ENCODE data around the gene FAM217A.

FAM217A gene

DNA sequence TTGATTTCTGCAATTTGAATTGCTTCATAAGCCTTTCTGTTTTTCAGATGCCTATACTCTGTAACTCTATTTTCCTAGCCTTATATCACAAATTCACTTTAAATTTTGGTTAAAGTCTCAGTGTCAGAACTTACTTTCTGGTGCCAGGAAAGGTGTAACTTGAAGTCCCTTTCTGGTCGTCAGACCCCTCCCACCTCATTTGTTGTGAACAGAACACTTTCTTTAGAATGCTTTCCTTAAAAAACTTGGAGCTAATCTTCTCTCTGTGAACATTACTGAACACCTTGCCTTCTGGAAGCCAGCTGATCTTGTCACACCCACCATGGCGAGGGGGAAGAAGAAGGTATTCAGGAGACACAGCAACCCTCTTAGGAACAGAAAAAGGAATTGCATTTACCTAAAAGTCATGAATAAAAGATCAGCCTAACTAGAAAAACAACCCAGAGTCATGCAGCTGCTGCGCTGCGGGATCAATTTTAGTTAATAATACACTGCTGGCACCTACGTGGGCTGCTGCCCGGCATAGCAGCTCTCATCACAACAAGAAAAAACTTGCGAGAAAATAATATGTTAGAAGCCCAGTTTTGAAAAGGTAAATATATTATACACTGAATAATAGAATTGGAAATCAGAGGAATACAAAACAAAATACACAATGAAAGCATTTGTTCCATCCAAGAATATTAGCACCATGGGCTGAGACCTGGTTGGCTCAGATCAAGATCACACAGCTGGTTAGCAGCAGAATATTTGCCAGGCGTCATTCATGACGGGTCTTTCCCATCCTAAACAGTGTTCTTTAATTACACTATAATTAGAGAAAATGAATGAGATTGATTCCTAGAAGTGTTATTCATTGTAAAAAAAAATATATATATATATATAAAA lies 5.8 kb upstream of the FAM217A start:
- no peak for DNase-seq

DNA sequence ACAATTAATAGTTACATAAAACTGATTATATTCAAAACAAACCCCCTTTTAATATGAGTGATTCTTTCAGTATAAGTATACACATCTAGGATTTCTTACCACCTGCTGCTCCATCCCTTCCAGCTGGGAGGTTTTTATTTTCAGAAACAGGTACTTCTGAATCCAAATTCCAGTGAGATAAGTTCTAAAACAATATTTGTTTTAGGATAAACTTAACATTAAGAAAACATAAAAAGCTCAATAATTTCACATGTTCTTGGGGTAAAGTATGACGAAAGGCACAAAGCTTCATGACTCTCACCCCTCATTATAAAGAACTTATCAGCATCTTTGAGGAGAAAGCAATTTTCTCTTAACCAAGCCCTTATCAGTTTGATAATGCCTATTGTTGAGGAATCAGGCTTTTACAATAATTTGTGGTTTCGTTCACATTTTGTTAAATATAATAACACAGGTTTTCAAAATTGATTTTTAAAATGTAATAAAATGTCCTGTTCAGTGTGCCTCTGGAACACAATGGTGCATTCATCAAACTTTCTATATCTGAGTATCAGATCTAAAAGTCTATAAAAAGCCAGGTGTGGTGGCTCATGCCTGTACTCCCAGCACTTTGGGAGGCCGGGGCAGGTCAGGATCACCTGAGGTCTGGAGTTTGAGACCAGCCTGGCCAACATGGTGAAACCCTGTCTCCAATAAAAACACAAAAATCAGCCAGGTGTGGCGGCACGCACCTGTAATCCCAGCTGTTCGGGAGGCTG lies 4.3 kb downstream of the FAM217A start:
- DNase-seq: no peak

DNA sequence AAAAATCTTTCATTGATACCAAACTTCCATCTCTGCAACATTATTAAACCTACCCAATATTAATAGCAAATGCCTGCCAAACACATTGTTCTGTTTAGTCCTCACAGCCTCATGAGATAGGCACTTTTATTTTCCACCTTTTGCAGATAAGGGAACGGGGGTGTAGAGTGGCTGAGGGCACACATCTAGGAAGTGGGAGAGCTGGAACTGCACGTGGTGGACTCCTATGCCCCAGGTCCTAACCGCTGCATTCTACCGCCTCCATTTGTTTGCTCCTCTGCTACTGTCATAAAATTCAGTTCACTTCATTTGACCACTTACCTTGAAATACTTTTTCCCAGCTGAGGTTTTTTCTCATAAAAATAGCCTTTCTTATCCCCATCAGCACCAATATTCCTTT lies 7.6 kb downstream of the FAM217A start:
- no peak for DNase-seq

DNA sequence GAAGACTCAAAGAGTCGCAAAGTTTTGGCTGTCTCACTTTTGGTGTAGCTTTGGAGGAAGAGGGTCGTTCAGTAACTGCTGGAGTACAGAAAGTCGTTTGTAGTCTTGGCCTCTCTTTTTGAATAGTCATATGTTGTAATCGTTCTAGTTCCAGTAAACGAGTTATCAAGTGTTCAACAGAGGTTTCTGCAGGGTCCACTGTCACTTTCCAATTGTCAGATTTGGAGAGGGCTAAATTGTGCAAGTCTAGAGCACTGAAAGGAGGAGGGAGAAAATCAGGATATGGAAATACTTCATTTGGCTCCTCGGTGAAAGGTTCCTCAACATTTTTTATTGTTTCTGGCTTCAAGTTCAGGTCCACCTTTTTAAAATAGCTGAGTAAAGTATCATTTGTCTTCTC lies 9.7 kb downstream of the FAM217A start:
- DNase-seq: no peak

DNA sequence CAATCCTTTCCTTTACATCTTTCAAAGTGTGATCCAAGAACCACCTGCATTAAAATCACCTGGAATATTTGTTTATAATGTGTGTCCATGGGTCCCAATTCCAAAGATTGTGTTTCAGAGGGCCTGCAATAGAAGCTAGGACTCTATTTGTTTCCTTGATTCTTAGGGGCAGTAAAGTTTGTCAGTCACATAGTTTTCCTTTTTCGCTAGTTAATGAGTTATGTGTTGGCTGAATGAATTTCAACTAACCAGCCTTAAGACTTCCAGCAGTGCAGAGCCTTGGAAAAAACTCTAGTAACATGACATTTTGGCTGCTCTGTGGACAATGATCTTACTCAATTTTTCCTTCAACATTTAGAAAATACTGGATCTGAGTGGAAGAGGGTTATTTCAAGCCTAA lies 11.3 kb downstream of the FAM217A start:
- no peak for DNase-seq

DNA sequence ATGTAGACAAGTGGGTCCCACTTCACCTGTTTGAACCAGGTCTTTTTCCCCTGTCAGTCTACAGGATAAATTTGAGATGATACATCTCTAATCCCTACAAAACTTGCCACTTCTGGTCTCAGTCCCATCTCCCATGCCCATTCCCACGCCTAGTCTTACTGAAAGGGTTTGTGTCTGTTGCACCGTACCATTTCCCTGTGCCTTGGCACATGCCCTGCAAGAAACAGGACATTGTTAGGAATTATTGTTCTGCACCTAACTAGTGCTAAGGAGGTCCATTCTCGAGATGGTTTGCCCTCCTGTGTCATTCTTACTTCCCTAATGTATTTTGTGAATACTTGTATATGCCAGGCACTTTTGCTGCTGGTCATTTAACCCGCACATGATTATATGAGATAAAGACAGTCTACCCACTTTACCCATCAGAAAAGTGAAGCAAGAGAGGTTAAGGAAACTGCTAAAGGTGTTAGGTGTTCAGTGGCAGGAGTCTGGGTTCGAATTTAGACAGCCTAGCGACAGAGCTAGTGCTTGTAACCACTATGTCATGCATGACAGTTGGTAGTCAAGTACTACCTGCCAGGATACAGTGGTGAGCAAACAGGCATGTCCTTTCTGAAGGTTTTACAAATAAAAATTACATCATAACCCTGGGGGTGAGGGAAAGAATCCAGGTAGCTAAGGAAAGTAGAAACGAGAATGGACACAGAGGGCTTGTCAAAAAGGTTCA lies 12.7 kb downstream of the FAM217A start:
- DNase-seq: no peak

DNA sequence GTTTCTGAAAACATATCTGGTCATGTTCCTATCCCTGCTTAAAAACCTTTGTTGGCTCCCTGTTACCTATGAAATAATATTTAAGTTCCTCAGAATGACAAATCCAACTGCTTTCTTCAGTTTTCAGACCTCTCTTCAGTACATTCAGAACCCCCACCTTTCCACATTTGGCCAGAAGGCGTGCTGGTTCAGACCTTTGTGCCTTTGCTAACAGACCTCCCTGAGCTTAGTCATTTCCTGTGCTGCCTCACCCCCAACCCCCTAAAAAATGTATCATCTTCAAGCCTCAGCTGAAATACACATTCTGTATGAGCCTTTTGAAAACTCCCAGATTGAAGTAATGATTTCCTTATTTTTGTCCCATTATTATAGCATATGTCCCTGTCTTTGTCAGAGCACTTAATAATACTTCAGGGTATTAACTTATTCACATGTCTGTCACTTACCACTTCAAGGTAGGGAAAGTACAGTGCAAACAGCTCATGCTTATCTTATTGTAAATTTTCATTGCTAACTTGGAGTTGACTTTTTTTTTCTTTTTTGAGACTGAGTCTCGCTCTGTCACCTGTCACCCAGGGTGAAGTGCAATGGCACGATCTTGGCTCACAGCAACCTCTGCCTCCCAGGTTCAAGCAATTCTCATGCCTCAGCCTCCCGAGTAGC lies 19.7 kb downstream of the FAM217A start:
- DNase-seq: no peak

DNA sequence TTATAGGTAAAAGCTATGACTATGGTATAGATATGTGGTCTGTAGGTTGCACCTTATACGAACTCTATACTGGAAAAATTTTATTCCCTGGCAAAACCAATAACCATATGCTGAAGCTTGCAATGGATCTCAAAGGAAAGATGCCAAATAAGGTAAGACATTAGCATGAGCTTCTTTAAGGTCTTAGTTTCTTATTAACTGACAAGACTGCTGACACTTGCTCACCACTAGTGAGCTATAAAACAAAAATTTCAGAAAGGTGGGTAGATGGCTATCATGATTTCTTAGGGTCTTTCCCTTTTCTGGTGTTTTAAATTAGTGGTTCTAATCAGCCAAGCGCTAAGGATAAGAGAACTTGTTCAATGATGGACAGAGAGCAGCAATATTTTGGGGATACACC lies 21.9 kb downstream of the FAM217A start:
- no peak for DNase-seq

DNA sequence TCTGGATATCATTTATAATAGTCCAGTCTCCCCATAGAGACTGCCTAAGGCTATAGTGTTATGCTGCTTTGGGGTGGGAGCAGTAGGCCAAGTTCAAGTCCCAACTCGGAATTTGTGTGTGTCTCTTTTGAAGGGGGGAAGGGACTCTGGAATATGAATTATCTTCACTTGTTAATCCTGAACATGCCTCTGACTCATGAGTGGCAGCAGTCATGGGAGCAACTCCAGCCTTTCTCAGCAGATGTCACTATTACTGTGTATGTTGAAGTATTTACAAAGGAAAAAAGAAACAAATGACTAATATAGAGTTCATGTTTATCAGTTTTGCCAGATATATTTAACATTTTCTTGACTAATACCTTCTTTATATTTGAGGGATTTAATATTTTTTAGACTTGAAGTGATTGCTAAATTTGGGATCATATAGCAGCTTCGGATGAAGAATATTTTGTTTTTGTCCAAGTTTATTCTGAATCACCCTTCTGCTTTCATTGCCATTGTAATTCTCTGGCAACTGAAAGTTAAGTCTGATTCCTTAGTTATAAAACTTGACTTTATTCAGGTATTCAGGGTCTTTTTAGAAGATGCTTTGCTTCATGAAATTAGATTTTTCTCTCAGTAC lies 23.4 kb downstream of the FAM217A start:
- DNase-seq: peak; percentile 26

DNA sequence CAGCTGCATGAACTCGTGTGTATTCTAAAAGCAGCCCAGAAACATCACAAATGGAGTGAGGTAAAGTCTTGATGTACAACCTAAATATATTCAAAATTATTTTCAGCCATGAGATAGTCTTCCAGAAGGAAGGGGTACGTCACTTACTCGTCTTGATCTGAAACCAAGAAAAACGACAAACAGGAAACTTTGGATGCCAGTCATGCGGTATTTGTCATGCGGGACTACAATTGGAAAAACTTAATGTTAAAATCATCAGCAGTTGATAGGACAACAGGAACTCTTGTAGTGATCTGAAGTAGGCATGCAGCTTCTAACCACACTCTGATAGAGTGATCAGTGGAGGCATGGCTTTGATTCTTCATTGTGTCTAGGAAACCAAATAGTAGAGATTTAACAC lies 29.7 kb downstream of the FAM217A start:
- DNase-seq: no peak

DNA sequence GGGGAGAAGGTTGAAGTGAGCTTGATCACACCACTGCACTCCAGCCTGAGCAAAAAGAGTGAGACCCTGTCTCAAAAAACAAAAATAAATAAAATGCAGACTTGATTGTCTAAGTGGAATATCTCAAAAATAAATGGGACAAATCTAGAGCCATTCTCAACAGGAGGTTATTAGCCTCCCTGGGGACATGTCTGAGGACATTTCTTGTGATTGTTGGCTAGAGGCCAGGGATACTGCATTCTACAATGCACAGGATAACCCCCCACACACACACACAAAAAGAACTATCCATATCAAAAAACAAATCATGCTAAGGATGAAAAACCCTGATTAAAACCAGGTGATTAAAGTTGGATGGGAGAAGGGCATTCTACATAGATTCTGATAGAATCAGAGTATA lies 37.5 kb downstream of the FAM217A start:
- DNase-seq: no peak

DNA sequence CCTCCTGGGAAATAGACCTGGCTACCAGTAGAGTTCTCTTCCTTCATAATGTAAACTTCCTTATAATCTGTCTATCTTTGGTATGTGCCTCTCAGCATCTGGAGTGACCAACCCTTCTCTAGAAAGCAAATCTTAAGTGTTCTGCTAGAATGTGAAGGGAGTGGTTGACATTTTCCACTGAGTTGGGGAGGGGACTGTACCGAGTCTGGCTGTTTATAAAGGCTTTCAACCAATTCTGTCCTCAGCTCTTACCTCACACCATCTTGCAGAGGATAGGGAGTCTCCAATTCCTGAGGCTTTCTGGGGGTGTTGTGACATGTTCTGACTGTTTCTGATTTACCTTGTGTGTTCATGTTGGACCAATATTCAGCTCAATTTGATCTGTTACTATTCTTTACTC lies 39.6 kb downstream of the FAM217A start:
- no peak for DNase-seq

DNA sequence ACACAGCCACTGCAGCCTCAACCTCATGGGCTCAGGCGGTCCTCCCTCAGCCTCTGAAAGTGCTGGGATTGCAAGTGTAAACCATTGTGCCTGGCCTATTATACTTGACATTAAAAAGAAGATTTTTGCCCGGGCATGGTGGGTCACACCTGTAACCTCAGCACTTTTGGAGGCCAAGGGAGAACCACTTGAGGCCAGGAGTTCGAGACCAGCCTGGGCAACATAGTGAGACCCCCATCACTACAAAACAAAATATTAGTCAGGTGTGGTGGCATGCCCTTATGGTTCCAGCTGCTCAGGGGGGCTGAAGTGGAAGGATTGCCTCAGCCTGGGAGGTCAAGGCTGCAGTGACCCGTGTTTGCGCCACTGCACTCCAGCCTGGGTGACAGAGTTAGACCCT lies 42.4 kb downstream of the FAM217A start:
- no peak for DNase-seq

DNA sequence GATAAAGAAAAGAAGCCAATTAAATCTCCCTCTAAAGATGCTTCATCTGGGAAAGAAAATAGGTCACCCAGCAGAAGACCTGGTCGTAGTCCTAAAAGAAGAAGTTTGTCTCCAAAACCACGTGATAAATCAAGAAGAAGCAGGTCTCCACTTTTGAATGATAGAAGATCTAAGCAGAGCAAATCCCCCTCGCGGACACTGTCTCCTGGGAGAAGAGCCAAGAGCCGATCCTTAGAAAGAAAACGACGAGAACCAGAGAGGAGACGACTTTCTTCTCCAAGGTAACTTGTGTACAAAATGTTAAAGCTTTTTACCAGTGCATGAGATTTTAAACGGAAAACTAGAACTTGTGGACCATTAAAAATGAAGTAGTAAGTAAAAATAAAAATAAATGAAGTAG lies 46.5 kb downstream of the FAM217A start:
- no peak for DNase-seq

DNA sequence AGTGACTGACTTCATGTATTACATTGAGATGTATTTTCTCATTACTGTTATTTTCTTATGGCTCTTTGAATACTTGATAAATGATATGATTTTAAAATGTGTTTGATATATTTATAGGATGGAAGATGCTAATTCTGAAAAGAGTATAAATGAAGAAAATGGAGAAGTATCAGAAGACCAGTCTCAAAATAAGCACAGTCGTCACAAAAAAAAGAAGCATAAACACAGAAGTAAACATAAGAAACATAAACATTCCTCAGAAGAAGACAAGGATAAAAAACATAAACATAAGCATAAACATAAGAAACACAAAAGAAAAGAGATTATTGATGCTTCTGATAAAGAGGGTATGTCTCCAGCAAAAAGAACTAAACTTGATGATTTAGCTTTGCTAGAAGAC lies 47.5 kb downstream of the FAM217A start:
- DNase-seq: no peak

DNA sequence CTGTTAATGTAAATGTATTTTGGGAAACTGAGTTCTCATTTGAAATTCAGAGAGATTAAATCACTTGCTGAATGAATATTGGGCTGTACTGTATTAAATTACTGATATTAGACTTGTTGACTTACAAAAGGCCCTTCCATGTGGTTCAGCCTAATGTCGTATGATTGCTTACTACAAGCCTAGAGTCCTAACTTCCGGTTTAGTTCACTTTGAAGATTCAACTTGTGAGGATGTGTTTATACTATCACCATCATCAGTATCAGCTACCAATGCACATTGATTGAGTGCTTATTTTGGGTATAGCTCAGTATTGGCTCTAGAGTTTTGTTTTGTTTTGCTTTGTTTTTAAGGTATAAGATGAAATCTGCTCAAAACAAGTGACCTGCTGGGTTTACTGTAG lies 48.3 kb downstream of the FAM217A start:
- DNase-seq: no peak

DNA sequence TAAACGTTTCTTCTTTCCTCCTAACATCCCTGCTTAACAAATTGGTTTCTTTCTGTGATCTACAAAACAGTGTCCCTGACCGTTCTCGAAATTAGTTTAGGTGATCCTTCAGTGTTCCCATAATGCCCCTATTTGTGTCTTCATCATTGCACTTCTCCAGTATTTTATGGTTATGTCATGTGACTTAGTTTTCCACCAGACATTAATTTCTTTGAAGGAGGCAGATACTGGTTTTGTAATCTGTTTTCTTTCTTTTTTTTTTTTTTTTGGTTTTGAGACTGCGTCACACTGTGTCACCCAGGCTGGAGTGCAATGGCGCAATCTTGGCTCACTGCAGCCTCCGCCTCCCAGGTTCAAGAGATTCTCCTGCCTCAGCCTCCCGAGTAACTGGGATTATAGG lies 49.2 kb downstream of the FAM217A start:
- DNase-seq: no peak

DNA sequence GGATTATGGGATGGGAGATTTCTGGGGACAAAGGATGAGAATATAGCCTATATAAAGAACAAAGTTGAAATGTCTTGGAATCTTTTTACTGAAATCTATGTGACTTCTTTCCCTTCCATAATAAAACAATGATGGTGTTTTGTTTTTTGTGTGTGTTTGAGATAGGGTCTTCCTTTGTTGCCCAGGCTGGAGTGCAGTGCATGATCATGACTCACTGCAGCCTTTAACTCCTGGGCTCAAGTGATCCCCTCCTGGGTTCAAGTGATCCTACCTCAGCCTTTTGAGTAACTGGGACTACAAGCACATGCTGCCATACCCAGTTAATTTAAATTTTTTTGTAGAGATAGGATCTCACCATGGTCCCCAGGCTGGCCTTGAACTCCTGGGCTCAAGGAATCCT lies 50.9 kb downstream of the FAM217A start:
- no peak for DNase-seq

DNA sequence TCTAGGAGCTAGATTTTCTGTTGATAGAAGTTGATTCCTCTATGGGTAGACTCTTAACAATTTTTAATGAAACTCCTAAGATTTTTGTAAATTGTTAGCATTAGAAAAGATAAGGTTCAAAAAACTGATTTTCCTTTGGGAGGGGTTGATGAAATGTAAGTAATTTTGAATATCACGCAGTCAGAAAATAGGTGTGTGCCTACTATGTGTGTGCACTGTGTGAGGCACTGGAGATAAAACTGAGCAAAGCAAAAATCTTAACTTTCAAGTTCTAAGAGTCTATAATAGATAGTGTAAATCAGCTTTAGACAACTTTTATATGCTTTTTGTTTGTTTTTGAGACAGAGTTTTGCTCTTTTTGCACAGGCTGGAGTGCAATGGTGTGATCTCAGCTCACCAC lies 53.3 kb downstream of the FAM217A start:
- no peak for DNase-seq

DNA sequence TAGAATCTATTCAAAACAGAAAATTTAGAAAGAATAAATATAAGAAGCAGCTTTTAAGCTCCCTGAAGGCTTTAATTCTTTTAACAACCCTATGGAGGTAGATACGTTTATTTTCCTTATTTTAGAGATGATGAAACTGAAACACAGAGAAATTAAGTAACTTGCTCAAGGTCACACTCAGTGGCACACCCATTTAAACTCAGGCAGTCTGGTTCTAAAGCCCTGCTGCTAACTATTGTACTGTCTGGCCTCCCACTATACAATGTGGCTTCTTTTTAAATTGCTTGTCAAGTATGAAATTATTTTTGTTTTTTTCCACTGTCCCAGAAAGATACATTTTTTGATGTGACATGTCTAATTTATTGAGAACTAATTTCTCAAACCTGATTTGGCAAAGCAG lies 55.7 kb downstream of the FAM217A start:
- peak; percentile 31 for DNase-seq

DNA sequence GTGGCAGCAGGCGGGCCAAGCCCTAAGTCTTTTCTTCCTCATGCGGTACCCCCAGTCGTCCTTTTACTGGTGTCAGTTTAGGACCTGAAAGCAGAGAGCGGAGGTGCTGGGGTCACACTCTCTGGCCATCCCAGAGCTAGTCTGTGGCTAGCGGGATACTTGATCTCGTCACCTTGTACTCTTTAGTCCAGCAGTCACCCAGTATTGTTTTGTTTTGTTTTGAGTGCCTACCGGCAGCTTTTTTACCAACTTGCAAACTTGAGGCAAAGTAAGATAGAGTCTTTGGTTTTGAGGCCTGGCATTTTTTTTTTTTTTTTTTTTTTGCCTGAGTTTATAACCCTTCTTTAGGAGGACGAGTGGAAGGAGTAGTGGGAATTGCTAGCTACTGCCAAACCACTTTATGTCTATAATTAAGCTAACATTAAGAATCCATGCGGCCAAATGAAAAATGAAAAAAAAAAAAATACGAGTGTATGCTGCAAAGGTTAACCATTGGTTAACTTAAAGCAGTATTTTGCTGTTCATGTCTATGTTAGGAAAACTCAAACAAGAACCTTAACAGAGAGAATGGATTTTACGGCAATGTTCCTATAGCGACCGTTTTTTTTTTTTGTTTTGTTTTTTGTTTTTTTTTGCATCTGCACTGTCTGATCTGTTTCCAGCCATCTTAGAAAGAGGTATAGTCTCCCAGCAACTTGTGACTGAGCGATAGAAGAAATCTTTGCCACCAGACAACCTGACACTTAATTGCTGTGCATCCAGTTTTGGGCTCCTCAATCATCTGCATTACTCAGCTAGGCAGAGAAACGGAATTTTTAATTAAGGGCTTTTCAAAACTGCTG lies 56.9 kb downstream of the FAM217A start:
- DNase-seq: peak; percentile 47

All from RPMI8226 (cell line).